ENCODE data around the gene VSTM4. TPM values are rescaled to one million over a fixed set of nuclear protein-coding genes. Genes with fewer than 3 reads are reported as not detected.
A peak's percentile ranks its signal among the peaks of the same experiment; 100 is the strongest.

The VSTM4 gene
- polyA plus RNA-seq, 1 of the 3 experiments (the other 2 are of a cell fraction) = 0.39 TPM

DNA sequence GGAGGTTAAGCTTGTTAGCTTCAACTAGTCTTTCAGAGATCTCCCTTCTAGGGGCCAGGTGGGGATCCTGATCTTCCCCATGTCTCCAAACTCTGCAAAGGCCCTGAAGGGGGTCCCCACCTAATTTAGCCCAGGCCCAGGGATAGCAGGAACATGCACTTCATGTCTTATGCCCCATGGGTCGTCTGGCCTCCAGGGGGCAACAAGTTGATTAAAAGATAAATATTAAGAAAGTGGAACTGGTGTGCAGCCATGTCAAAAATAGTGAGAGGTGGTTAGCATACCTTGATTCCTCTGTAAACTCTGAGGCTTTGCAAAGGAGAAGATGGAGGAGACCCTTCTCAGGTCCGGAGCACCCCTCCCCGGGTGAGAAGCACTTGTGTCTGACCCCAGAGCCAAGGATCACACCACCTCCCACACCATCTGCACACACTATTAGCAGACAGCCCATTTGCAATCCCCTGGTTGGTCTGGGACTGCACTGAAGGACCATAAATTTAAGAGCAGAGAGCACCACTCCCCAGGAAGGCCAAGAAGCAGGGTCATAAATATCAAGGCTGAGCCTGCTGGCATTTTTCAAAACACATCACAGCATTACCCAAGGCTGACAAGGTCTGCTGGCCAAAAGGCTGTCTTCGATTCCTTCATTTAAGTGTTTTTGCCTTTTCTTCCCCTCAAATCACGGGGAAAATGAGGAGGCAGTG lies 131.5 kb downstream of the VSTM4 start:
- Histone ChIP-seq H3K9ac (no peak overlapping the region), H4K20me1 (ENCODE audit: insufficient read depth) (no peaks in the 10 kb centered on the region), H3K4me3 (ENCODE audit: low read depth in 2 of 2, low read length in 1 of 2) (no peak overlapping the region), H3K4me1 (ENCODE audit: control insufficient read depth in 1 of 2, insufficient read depth in 2 of 2, low read depth in 1 of 2, low read length in 1 of 2) (no peaks in the 10 kb centered on the region; a peak in 1 of 4 replicates), H3K36me3 (replicated peaks in 1 of 2; ENCODE audit: control insufficient read depth in 1 of 2, insufficient read depth in 2 of 2, low read length in 1 of 2) (no peaks in the 10 kb centered on the region), H3K27me3 (ENCODE audit: insufficient read depth) (no peaks in the 10 kb centered on the region), H3K79me2 (ENCODE audit: insufficient read depth) (no peaks in the 10 kb centered on the region), H3F3A (replicated peaks; ENCODE audit: insufficient read depth) (no peaks in the 10 kb centered on the region), H3K9me2 (no peaks in the 10 kb centered on the region), H3K9me3 (no peaks in the 10 kb centered on the region), H2AFZ (ENCODE audit: low read depth) (no peak overlapping the region), H3K27ac (ENCODE audit: low read depth in 2 of 2, low read length in 1 of 2) (no peak overlapping the region), H3K4me2 (no peak overlapping the region)
- TF ChIP-seq, protein P1, sequence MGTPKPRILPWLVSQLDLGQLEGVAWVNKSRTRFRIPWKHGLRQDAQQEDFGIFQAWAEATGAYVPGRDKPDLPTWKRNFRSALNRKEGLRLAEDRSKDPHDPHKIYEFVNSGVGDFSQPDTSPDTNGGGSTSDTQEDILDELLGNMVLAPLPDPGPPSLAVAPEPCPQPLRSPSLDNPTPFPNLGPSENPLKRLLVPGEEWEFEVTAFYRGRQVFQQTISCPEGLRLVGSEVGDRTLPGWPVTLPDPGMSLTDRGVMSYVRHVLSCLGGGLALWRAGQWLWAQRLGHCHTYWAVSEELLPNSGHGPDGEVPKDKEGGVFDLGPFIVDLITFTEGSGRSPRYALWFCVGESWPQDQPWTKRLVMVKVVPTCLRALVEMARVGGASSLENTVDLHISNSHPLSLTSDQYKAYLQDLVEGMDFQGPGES (IDR thresholded peaks at IDR 0.05; ENCODE audit: low read depth, low read length) = no peak
- TF ChIP-seq GATA2 (CRISPR knock-in tag; IDR thresholded peaks at IDR 0.05) = no peak
- no peak for DNase-seq
- POLR2A ChIA-PET = no interaction called here
- CTCF ChIA-PET = interaction anchor here (1.2 to 2.3 kb wide), 4 partner anchors 178 to 528 kb away, joined by 5 to 10 read pairs (median 8); no protein-coding TSS in a partner anchor
- 18% methylated on average over 5 of the region's 5 CpGs for WGBS (ENCODE audit: low lambda C conversion rate)

- TF ChIP-seq TCF12 (IDR thresholded peaks at IDR 0.05) (no peak), NFIC (IDR thresholded peaks at IDR 0.05; ENCODE audit: borderline replicate concordance) (no peak), FOSL2 (IDR thresholded peaks at IDR 0.05; ENCODE audit: borderline replicate concordance, low read depth) (no peak), MXI1 (IDR thresholded peaks at IDR 0.05; ENCODE audit: low read depth, low read length) (no peak), GABPA (IDR thresholded peaks at IDR 0.05; ENCODE audit: low read depth) (no peak), NRF1 (IDR thresholded peaks at IDR 0.05; ENCODE audit: low read depth, low read length) (no peak)
- no peak overlapping the region for H3K27ac ChIP-seq (ENCODE audit: low read depth in 2 of 2, low read length in 1 of 2)
- WGBS (ENCODE audit: low lambda C conversion rate) = 22% methylated on average over 5 of the region's 5 CpGs
- H3K4me1 ChIP-seq (ENCODE audit: control insufficient read depth in 1 of 2, insufficient read depth in 2 of 2, low read depth in 1 of 2, low read length in 1 of 2) = no peaks in the 10 kb centered on the region; a peak in 1 of 4 replicates
- no peaks in the 10 kb centered on the region for H3K9me2 ChIP-seq
- H3K27me3 ChIP-seq (ENCODE audit: insufficient read depth) = no peaks in the 10 kb centered on the region
- H3K79me2 ChIP-seq (ENCODE audit: insufficient read depth) = no peaks in the 10 kb centered on the region
- DNase-seq = no peak
- no peaks in the 10 kb centered on the region for H3K36me3 ChIP-seq (replicated peaks in 1 of 2; ENCODE audit: control insufficient read depth in 1 of 2, insufficient read depth in 2 of 2, low read length in 1 of 2)
- H3K9ac ChIP-seq = no peak overlapping the region
- no peak overlapping the region for H2AFZ ChIP-seq (ENCODE audit: low read depth)
- ChIA-PET POLR2A (no interaction called here), CTCF (interaction anchor here (1.0 to 2.3 kb wide), 18 partner anchors 12 to 544 kb away, joined by 3 to 10 read pairs (median 4); no protein-coding TSS in a partner anchor)
- H3F3A ChIP-seq (replicated peaks; ENCODE audit: insufficient read depth) = no peaks in the 10 kb centered on the region
- H3K4me2 ChIP-seq = no peak overlapping the region
- no peaks in the 10 kb centered on the region for H4K20me1 ChIP-seq (ENCODE audit: insufficient read depth)
- no peaks in the 10 kb centered on the region for H3K9me3 ChIP-seq
- no peak overlapping the region for H3K4me3 ChIP-seq (ENCODE audit: low read depth in 2 of 2, low read length in 1 of 2)
These were observed 132.7 kb downstream of the VSTM4 start for GRCh38 chr10:48982584-48982983.

GRCh38 chr10:48981310-48981907 lies 133.9 kb downstream of the VSTM4 start:
- Histone ChIP-seq H3K27me3 (ENCODE audit: insufficient read depth) (no peaks in the 10 kb centered on the region), H3K27ac (ENCODE audit: low read depth in 2 of 2, low read length in 1 of 2) (no peak overlapping the region), H3K4me2 (no peak overlapping the region), H3K9me3 (no peaks in the 10 kb centered on the region), H3K36me3 (replicated peaks in 1 of 2; ENCODE audit: control insufficient read depth in 1 of 2, insufficient read depth in 2 of 2, low read length in 1 of 2) (no peaks in the 10 kb centered on the region), H3F3A (replicated peaks; ENCODE audit: insufficient read depth) (no peaks in the 10 kb centered on the region), H4K20me1 (ENCODE audit: insufficient read depth) (no peaks in the 10 kb centered on the region), H3K4me1 (ENCODE audit: control insufficient read depth in 1 of 2, insufficient read depth in 2 of 2, low read depth in 1 of 2, low read length in 1 of 2) (no peaks in the 10 kb centered on the region; a peak in 1 of 4 replicates), H3K9ac (no peak overlapping the region), H2AFZ (ENCODE audit: low read depth) (no peak overlapping the region), H3K4me3 (ENCODE audit: low read depth in 2 of 2, low read length in 1 of 2) (peak overlapping the region in 1 of 2 experiments; percentile 42; a peak in 1 of 4 replicates), H3K79me2 (ENCODE audit: insufficient read depth) (no peaks in the 10 kb centered on the region), H3K9me2 (no peaks in the 10 kb centered on the region)
- POLR2A ChIA-PET = no interaction called here
- CTCF ChIA-PET = interaction anchor here (0.6 to 2.3 kb wide), 39 partner anchors 9 to 547 kb away, joined by 3 to 14 read pairs (median 3); no protein-coding TSS in a partner anchor
- DNase-seq = peak; percentile 85
- 37% methylated on average over 12 of the region's 12 CpGs for WGBS (ENCODE audit: low lambda C conversion rate)
- TF ChIP-seq CHD2 (IDR thresholded peaks at IDR 0.05; ENCODE audit: low read length, partially characterized antibody) (no peak), SMC3 (IDR thresholded peaks at IDR 0.05; ENCODE audit: low read depth, low read length) (peak; percentile 80), TCF12 (IDR thresholded peaks at IDR 0.05) (no peak), MXI1 (IDR thresholded peaks at IDR 0.05; ENCODE audit: low read depth, low read length) (0 out of 2 replicates have a peak, but pooled peaks have one; percentile 32), RAD21 (IDR thresholded peaks at IDR 0.05; ENCODE audit: low read length) (peak; percentile 89), CTCF (IDR thresholded peaks at IDR 0.05) (peak; percentile 57)
